Activated CD8-positive, alpha-beta memory T cell treated with anti-CD3 and anti-CD28 coated beads for 48 hours (primary cell): ENCODE data around the gene HSFX1.
"Not testable (repeated sequence)": the region's sequence is repeated elsewhere in the genome, so short reads cannot be mapped to it uniquely, and the experiment has no call there.

Source experiments
- DNase-seq, 3 experiments: peaks; one replicate each; pipeline ENCODE4 v3.0.0-alpha.2; 2020; ENCODE audit warnings: low read depth in 2 of 3, low spot score in 2 of 3

Gene HSFX1, protein sequence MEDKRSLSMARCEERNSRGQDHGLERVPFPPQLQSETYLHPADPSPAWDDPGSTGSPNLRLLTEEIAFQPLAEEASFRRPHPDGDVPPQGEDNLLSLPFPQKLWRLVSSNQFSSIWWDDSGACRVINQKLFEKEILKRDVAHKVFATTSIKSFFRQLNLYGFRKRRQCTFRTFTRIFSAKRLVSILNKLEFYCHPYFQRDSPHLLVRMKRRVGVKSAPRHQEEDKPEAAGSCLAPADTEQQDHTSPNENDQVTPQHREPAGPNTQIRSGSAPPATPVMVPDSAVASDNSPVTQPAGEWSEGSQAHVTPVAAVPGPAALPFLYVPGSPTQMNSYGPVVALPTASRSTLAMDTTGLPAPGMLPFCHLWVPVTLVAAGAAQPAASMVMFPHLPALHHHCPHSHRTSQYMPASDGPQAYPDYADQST

DNA sequence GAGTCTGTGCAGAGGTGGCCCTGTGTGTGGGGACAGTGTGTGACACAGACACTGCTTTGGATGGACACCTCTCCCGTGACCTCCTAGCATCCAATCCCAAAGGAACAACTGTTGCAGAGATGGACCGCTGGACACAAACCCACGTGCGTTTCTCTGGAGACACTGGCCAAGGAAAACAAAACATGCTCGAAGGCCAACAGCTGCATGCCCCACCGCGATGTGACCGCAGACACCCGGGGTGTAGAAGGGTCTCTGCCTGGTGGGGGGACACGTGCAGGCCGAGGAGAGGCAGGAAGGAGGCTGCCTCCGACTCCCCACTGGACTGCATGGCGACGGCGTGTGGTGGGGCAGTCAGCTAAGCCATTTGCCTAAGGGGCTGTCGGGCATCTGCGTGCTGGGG lies at the start of gene HSFX1:
TSS of gene HSFX1 (plus strand) at position 301 of the 400 bp plus-strand sequence. CDS start 614 bp downstream, outside the sequence.
- DNase-seq, result not testable (repeated sequence)

- not testable (repeated sequence) for DNase-seq
Observed at GRCh38 chrX:149727308-149727707, 46.6 kb upstream of the HSFX1 start.

GRCh38 chrX:149742269-149742668 lies 31.6 kb upstream of the HSFX1 start:
- not testable (repeated sequence) for DNase-seq

DNA sequence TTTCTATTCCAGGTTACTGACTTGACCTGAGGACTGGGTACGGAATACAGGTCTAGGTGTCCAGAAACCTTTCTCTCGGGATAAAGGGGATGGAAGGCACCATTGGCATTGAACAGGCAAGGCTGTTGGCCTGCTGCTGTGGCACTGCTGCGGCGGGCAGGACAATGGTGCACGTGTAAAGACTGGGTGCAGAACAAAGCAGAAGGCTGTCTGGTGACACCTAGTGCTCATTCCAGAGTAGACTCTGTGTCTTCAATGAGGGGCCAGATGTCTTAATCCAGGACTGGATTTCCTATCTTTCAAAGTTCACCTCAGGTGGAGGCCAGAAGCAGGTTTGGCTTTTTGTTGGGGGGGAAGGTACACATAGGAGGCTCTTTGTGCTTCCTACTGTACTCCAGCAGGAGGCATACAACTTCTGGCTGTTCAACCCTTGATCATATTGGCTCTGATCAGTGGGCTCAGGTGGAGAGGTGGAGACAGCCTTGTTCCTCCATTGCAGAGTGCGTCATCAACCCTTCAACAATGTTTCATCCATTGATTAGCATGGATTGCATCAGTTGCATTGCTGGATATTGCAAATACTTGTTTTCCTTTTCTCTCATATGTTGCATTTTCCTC lies 27.4 kb upstream of the HSFX1 start:
- not testable (repeated sequence) for DNase-seq

GRCh38 chrX:149757206-149758067 lies 16.4 kb upstream of the HSFX1 start:
- DNase-seq, result no peak

- no peak for DNase-seq
Observed at GRCh38 chrX:149758068-149758714, 15.7 kb upstream of the HSFX1 start.

DNA sequence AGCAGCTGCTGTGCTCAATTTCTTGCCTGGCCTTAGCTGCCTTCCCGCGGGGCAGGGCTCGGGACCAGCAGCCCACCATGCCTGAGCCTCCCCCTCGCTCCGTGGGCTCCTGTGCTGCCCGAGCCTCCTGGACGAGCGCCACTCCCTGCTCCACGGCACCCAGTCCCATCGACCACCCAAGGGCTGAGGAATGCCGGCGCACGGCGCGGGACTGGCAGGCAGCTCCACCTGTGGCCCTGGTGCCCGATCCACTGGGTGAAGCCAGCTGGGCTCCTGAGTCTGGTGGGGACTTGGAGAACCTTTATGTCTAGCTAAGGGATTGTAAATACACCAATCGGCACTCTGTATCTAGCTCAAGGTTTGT lies 15.2 kb upstream of the HSFX1 start:
- not testable (repeated sequence) for DNase-seq

DNA sequence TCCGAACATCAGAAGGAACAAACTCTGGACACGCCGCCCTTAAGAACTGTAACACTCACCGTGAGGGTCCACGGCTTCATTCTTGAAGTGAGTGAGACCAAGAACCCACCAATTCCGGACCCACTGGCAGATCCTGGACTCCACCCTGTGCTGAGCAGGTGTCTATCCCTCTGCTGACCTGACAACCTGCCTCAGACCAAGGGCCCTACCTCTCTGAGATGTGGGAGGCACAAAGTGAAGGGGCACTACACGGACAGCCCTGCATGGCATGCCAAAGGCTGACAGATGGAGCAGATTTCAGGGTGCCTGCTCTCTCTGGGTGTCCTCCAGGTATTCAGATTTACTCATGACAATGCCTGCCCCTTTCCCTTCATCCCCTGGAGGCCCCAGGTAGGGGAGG lies 14.0 kb upstream of the HSFX1 start:
- DNase-seq, result no peak

- DNase-seq, result no peak
Observed at GRCh38 chrX:149760965-149761364, 12.9 kb upstream of the HSFX1 start.

- DNase-seq, result not testable (repeated sequence)
Observed at GRCh38 chrX:149761858-149762674, 11.8 kb upstream of the HSFX1 start.

GRCh38 chrX:149762696-149763614 lies 10.9 kb upstream of the HSFX1 start:
- DNase-seq, result no peak

DNA sequence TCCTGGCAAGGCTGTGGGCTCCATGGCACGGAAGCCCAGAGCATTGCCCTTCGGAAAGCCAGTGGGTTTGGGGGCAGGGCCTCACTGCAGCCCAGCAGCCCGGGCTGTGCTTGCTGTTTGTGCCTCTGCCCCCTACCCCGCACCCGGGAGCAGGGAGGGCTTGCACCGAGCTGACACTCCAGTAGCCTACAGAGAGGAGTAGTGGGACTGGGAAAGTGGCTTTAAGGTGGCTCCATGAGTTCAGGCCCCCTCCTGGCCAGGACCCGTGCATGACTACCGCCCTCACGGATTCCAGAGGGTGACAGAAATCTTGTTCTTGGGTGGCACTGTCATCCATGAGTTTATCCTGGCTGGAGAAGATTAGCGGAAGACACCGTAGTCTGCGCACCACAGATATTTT lies 3.5 kb upstream of the HSFX1 start:
- DNase-seq, result not testable (repeated sequence)

DNA sequence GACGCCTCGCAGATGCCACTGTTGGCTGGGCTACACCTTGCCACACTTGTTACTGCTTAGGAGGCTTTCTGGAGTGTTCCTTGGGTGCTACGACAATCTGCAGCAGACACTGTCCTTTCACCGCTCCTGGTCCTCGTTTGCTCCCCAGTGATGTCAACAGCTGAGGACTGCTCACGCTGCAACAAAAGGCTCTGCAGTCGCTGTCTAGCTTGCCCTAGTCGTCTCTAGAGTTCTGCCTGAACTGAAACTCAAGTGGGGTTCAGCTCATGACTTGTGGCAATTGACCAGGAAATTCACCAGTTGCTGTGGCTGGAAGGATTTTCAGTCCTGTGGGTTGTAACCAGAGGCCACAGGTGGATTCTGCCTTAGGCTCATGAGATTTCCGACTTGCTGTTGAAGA lies 842 bp upstream of the HSFX1 start:
- DNase-seq, result not testable (repeated sequence)

DNA sequence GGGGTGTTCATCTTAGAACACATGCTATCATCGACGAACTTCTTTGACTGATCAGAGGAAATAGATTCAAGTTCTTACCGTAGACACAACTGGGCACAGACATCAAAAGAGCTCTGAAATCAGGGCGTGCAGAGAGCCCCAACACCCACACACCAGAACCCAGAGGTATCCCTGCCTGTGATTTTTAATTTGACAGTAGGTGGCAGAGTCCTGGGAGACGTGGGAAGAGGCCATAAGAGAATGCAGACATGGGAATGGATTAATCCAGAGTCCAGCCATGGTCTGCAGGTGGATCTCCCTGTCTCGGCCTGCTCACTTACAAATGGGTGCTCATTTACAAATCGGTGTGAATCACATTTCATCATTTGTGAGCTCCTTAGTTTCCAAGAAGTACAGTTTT lies 4.1 kb downstream of the HSFX1 start:
- DNase-seq, result not testable (repeated sequence)

DNA sequence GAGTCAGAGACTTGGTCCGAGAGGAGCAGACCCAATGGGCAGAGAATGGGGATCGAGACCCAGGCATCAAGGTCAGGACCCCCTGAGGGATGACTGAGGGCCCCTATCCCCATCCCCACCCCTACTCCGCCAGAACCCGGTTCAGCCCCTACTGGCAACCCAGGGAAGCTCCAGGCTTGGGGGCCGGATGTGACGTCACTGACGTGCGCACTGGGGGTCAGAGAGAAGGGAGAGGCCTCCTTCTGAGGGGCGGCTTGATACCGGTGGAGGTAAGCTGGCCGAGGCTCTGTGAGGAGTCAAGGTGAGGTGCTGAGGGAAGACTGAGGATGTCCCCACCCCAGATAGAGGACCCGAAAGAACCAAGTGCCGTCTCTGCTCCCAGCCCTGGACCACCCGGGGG lies 7.9 kb downstream of the HSFX1 start, which contains the start of gene MAGEA9:
TSS of gene MAGEA9 (plus strand) at position 204 of the 400 bp plus-strand sequence. CDS start 4,281 bp downstream, outside the sequence.
- not testable (repeated sequence) for DNase-seq

DNA sequence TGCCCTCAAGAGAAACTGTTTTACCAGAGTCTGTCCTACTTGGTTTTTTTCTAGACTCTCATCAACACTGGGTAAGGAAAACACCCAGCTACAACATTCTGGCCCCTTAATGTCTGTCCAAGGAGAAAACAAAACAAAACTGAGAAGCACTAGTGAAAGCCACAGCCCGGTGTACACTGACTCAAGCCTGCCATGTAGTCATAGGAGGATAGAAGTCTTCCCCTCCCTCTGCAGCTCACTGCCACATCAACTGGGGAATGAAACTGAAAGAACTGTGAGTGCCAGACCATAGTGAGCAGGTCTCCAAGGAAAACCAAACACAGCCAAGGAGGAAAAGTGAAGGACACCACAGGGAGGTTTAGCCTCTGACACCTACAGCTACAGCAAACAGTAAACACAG lies 21.7 kb downstream of the HSFX1 start:
- DNase-seq, result not testable (repeated sequence)

GRCh38 chrX:149799095-149799714 lies 25.3 kb downstream of the HSFX1 start:
- no peak for DNase-seq

DNA sequence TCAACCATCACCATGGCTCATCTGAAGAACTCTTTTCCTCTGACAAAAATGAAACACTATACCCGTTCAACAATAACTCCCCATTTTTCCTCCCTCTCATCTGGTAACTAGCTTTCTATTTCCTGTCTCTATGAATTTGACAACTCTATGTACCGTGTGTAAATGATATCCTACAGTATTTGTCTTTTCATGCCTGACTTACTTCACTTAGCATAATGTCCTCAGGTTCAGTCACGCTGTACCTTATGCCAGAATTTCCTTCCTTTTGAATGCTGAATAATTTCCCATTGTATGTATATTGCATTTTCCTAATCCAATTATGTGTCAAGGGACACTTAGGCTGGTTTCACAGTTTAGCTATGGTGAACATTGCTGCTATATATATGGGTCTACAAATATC lies 26.1 kb downstream of the HSFX1 start:
- DNase-seq, result no peak
